HCT116 (cell line): Measurements from ENCODE around the gene PDHX. TPM values are rescaled to one million over a fixed set of nuclear protein-coding genes. Genes with fewer than 3 reads are reported as not detected.

Experiments used
- ATAC-seq: fragments of 200-7000 bp; cut with Tn5 transposase; 2 replicates; pipeline ENCODE4 v1.9.1; 2020; ENCODE audit warnings: mild to moderate bottlenecking, moderate library complexity
- BruUV-seq: library from RNA; stranded (reverse); fragments of 400-500 nt; replicated peaks from 2 replicates; lab custom pipeline; 2021; lab: Mats Ljungman, UMichigan
- CTCF ChIA-PET: fragments of 300-600 bp; sonication (Branson Sonifier 250); formaldehyde crosslinking; loops from one replicate; lab custom pipeline; 2021; ENCODE audit warnings: antibody characterized with exemption; lab: Charles Lee
- POLR2A ChIA-PET: fragments of 300-600, 350-600 bp; sonication (Branson Sonifier 250); formaldehyde crosslinking; loops from one replicate; lab custom pipeline; 2021; ENCODE audit warnings: antibody characterized with exemption; lab: Charles Lee
- RAD21 ChIA-PET, 2 experiments: fragments of 300-600 bp; sonication (Branson Sonifier 250); formaldehyde crosslinking; loops; one replicate each; lab custom pipeline; 2023; ENCODE audit warnings: low total read pairs in 2 of 2; ENCODE audit not compliant: uncharacterized antibody in 2 of 2, unreplicated experiment in 2 of 2, low non-redundant PET in 1 of 2; lab: Charles Lee
- DNase-seq: peaks from one replicate; pipeline ENCODE4 v3.0.0-alpha.2; 2010; ENCODE audit warnings: low read depth, low spot score
- H2AFZ ChIP-seq: fragments of 200-600 bp; shearing (Covaris generic), sonication (generic); 2 replicates; pipeline ENCODE4 v1.6.1; 2017; ENCODE audit warnings: low read depth, mixed run types, mixed read lengths, antibody characterized with exemption, low read length; ENCODE audit not compliant: poor library complexity, severe bottlenecking
- H3K27ac ChIP-seq: 2 replicates; pipeline ENCODE4 v1.5.1; 2012; ENCODE audit warnings: low read depth, low read length
- H3K27me3 ChIP-seq: fragments of 200-600 bp; sonication (generic); 2 replicates; pipeline ENCODE4 v1.6.1; 2016; ENCODE audit warnings: mixed run types, low read length, mixed read lengths; ENCODE audit not compliant: insufficient read depth
- H3K36me3 ChIP-seq, 2 experiments: fragments of 200-500 bp in 1 of 2; fragments of 200-600 bp in 1 of 2; sonication (Bioruptor generic) in 1 of 2; sonication (generic) in 1 of 2; 2 replicates each; pipeline versions ENCODE4 v1.5.1 to v1.6.1; 2014 to 2016; ENCODE audit warnings: low read length in 2 of 2, inconsistent platforms in 1 of 2, mixed read lengths in 1 of 2, mixed run types in 1 of 2; ENCODE audit not compliant: insufficient read depth in 2 of 2, control insufficient read depth in 1 of 2
- H3K4me1 ChIP-seq, 2 experiments: fragments of 200-600 bp in 1 of 2; sonication (generic) in 1 of 2; 2 replicates each; pipeline versions ENCODE4 v1.5.1 to v1.6.1; 2012 to 2017; ENCODE audit warnings: low read length in 2 of 2, inconsistent platforms in 1 of 2, mild to moderate bottlenecking in 1 of 2, mixed read lengths in 1 of 2, mixed run types in 1 of 2, moderate library complexity in 1 of 2; ENCODE audit not compliant: insufficient read depth in 2 of 2, control insufficient read depth in 1 of 2
- H3K4me2 ChIP-seq: fragments of 200-600 bp; sonication (generic); 2 replicates; pipeline ENCODE4 v1.6.1; 2017; ENCODE audit warnings: mixed run types, low read length, mixed read lengths
- H3K4me3 ChIP-seq, 2 experiments: fragments of 200-600 bp in 1 of 2; sonication (generic) in 1 of 2; replicated peaks in 1 of 2; 2 replicates each; pipeline ENCODE4 v1.5.1; 2011 to 2016; ENCODE audit warnings: low read length in 2 of 2, control low read depth in 1 of 2, low read depth in 1 of 2, mild to moderate bottlenecking in 1 of 2, mixed read lengths in 1 of 2, mixed run types in 1 of 2
- H3K79me2 ChIP-seq: fragments of 200-600 bp; sonication (generic); 2 replicates; pipeline ENCODE4 v1.6.1; 2017; ENCODE audit warnings: mild to moderate bottlenecking, mixed run types, low read length, moderate library complexity, mixed read lengths; ENCODE audit not compliant: insufficient read depth
- H3K9ac ChIP-seq: fragments of 200-600 bp; sonication (generic); 2 replicates; pipeline ENCODE4 v1.6.1; 2016; ENCODE audit warnings: low read length, mixed read lengths
- H3K9me2 ChIP-seq: fragments of 200-600 bp; sonication (generic), shearing (Covaris generic); 2 replicates; pipeline ENCODE4 v1.6.1; 2017; ENCODE audit warnings: mixed run types, mild to moderate bottlenecking, moderate library complexity; ENCODE audit not compliant: insufficient read depth
- H3K9me3 ChIP-seq, 2 experiments: fragments of 200-500 bp in 1 of 2; fragments of 200-600 bp in 1 of 2; sonication (Bioruptor generic) in 1 of 2; sonication (generic) in 1 of 2; 2 replicates each; pipeline ENCODE4 v1.6.1; 2014 to 2017; ENCODE audit warnings: low read length in 2 of 2, mixed read lengths in 2 of 2, inconsistent platforms in 1 of 2, low read depth in 1 of 2, mild to moderate bottlenecking in 1 of 2, mixed run types in 1 of 2, moderate library complexity in 1 of 2; ENCODE audit not compliant: control insufficient read depth in 1 of 2, insufficient read depth in 1 of 2
- H4K20me1 ChIP-seq: fragments of 200-600 bp; sonication (generic), shearing (Covaris generic); 2 replicates; pipeline ENCODE4 v1.6.1; 2017; ENCODE audit warnings: mixed run types, mild to moderate bottlenecking, moderate library complexity; ENCODE audit not compliant: insufficient read depth
- ATF3 ChIP-seq: IDR thresholded peaks from 2 replicates; pipeline ENCODE4 v1.6.1; 2012
- CBX3 ChIP-seq: IDR thresholded peaks from 2 replicates; pipeline ENCODE4 v1.6.1; 2012; ENCODE audit warnings: low read depth
- CTCF ChIP-seq, 3 experiments: fragments of 200-600 bp in 1 of 3; sonication (generic) in 1 of 3; IDR thresholded peaks in 2 of 3; conservative IDR thresholded peaks in 1 of 3; 2 replicates each; pipeline ENCODE4 v1.5.1; 2012 to 2017; ENCODE audit warnings: low read depth in 2 of 3, low read length in 2 of 3, antibody characterized with exemption in 1 of 3, borderline replicate concordance in 1 of 3, control low read depth in 1 of 3, mild to moderate bottlenecking in 1 of 3, mixed read lengths in 1 of 3, mixed run types in 1 of 3, moderate library complexity in 1 of 3; ENCODE audit not compliant: insufficient read depth in 1 of 3
- EGR1 ChIP-seq: IDR thresholded peaks from 2 replicates; pipeline ENCODE4 v1.6.1; 2012; ENCODE audit warnings: low read depth
- ELF1 ChIP-seq: IDR thresholded peaks from 2 replicates; pipeline ENCODE4 v1.6.1; 2012; ENCODE audit warnings: low read depth, borderline replicate concordance
- EZH2 ChIP-seq: fragments of 200-600 bp; sonication (generic); IDR thresholded peaks from 2 replicates; pipeline ENCODE4 v1.6.1; 2017; ENCODE audit warnings: antibody characterized with exemption, mixed run types
- EZH2phosphoT487 ChIP-seq: fragments of 200-600 bp; IDR thresholded peaks from 2 replicates; pipeline ENCODE4 v1.6.1; 2018; ENCODE audit warnings: antibody characterized with exemption, borderline replicate concordance
- FOSL1 ChIP-seq: IDR thresholded peaks from 2 replicates; pipeline ENCODE4 v1.6.1; 2012; ENCODE audit warnings: low read depth
- JUND ChIP-seq: IDR thresholded peaks from 2 replicates; pipeline ENCODE4 v1.6.1; 2012
- MAX ChIP-seq: IDR thresholded peaks from 2 replicates; pipeline ENCODE4 v1.6.1; 2012
- POLR2A ChIP-seq: IDR thresholded peaks from 2 replicates; pipeline ENCODE4 v1.7.0; 2011; ENCODE audit warnings: borderline replicate concordance; ENCODE audit not compliant: insufficient read depth, insufficient read length; ENCODE audit errors: extremely low read depth
- POLR2AphosphoS5 ChIP-seq: IDR thresholded peaks from 2 replicates; pipeline ENCODE4 v1.6.1; 2011; ENCODE audit warnings: mild to moderate bottlenecking, low read depth, low read length, moderate library complexity
- RAD21 ChIP-seq: IDR thresholded peaks from 2 replicates; pipeline ENCODE4 v1.6.1; 2012; ENCODE audit warnings: low read depth, mild to moderate bottlenecking
- REST ChIP-seq: IDR thresholded peaks from 2 replicates; pipeline ENCODE4 v1.6.1; 2012; ENCODE audit warnings: low read depth
- SIN3A ChIP-seq: IDR thresholded peaks from 2 replicates; pipeline ENCODE4 v1.6.1; 2012; ENCODE audit warnings: low read depth
- SRF ChIP-seq: IDR thresholded peaks from 2 replicates; pipeline ENCODE4 v1.6.1; 2012; ENCODE audit warnings: low read depth
- TCF7L2 ChIP-seq: IDR thresholded peaks from 2 replicates; pipeline ENCODE4 v1.7.0; 2011; ENCODE audit warnings: borderline replicate concordance, inconsistent platforms; ENCODE audit not compliant: insufficient read depth, insufficient read length; ENCODE audit errors: extremely low read depth
- YY1 ChIP-seq: IDR thresholded peaks from 2 replicates; pipeline ENCODE4 v1.6.1; 2011; ENCODE audit warnings: low read length, low read depth, moderate library complexity, mild to moderate bottlenecking; ENCODE audit not compliant: insufficient replicate concordance; ENCODE audit errors: extremely low read depth
- ZBTB33 ChIP-seq: IDR thresholded peaks from 2 replicates; pipeline ENCODE4 v1.6.1; 2011; ENCODE audit warnings: mild to moderate bottlenecking, low read length, moderate library complexity; ENCODE audit not compliant: insufficient replicate concordance; ENCODE audit errors: extremely low read depth
- ZNF274 ChIP-seq: fragments of 200-500 bp; sonication (Bioruptor generic); IDR thresholded peaks from 2 replicates; pipeline ENCODE4 v1.6.1; 2014; ENCODE audit warnings: mild to moderate bottlenecking, low read depth, low read length, inconsistent platforms
- intact Hi-C: fragments of 100-400 bp; cut with micrococcal nuclease; formaldehyde crosslinking; loops from 2 replicates; pipeline ENCODE4 v1.10.0; 2022
- total RNA-seq: library from RNA; stranded (reverse); gene quantifications from one replicate; pipeline ENCODE4 v1.2.1, GENCODE V29; 2021; ENCODE audit not compliant: unreplicated experiment

The PDHX gene
- total RNA-seq, 1 experiment from 2014 or later = 36.6 TPM

- intact Hi-C loops = no loop called here
- peaks cover 0 to 5% of the 10 kb centered on the region in 2 experiments; a peak in 1 of 4 replicates for H3K9me3 ChIP-seq
- no peak overlapping the region for H3K4me3 ChIP-seq
- RAD21 ChIA-PET = no interaction called here
- H2AFZ ChIP-seq = no peak overlapping the region
- H3K27ac ChIP-seq = no peak overlapping the region
- peaks cover 37% of the 10 kb centered on the region for H3K79me2 ChIP-seq
- no peaks in the 10 kb centered on the region for H4K20me1 ChIP-seq
- no peaks in the 10 kb centered on the region; a peak in 1 of 4 replicates for H3K36me3 ChIP-seq
- CTCF ChIA-PET = interaction anchor here (0.8 kb wide), 1 partner anchor 417 kb away, joined by 3 read pairs; no protein-coding TSS in a partner anchor
- BruUV-seq = no TSS peak
- no peak overlapping the region for H3K4me2 ChIP-seq
- TF ChIP-seq ZBTB33 = no peak
- TF ChIP-seq CBX3 = no peak
- no peak for TF ChIP-seq ELF1
- TF ChIP-seq RAD21 = no peak
- no peak for TF ChIP-seq ATF3
- TF ChIP-seq MAX = no peak
- no peak for TF ChIP-seq POLR2AphosphoS5
- TF ChIP-seq ZNF274 = no peak
- no peak for TF ChIP-seq JUND
- TF ChIP-seq EZH2 = no peak
- TF ChIP-seq YY1 = no peak
- no peak for TF ChIP-seq SRF
- TF ChIP-seq TCF7L2 = no peak
- no peak for TF ChIP-seq POLR2A
- TF ChIP-seq EZH2phosphoT487 = no peak
- TF ChIP-seq REST = no peak
- TF ChIP-seq SIN3A = no peak
- TF ChIP-seq CTCF (IDR thresholded peaks at IDR 0.05 in 2 of 3, conservative IDR thresholded peaks at IDR 0.05 in 1 of 3; ENCODE audit: borderline replicate concordance in 1 of 3, insufficient read depth in 1 of 3, low read depth in 2 of 3, low read length in 2 of 3) = no peak
- TF ChIP-seq FOSL1 = no peak
- TF ChIP-seq EGR1 = no peak
- H3K4me1 ChIP-seq = peaks cover 0 to 9% of the 10 kb centered on the region in 2 experiments; a peak in 1 of 4 replicates
- H3K9ac ChIP-seq = no peak overlapping the region
- POLR2A ChIA-PET = no interaction called here
- no peak for DNase-seq
- H3K27me3 ChIP-seq = no peaks in the 10 kb centered on the region
- no peaks in the 10 kb centered on the region for H3K9me2 ChIP-seq
- ATAC-seq = no peak
Measured at GRCh38 chr11:34909415-34909814, 7.0 kb upstream of the PDHX start.
